Measurements from ENCODE around the gene PLA2G7.

DNA sequence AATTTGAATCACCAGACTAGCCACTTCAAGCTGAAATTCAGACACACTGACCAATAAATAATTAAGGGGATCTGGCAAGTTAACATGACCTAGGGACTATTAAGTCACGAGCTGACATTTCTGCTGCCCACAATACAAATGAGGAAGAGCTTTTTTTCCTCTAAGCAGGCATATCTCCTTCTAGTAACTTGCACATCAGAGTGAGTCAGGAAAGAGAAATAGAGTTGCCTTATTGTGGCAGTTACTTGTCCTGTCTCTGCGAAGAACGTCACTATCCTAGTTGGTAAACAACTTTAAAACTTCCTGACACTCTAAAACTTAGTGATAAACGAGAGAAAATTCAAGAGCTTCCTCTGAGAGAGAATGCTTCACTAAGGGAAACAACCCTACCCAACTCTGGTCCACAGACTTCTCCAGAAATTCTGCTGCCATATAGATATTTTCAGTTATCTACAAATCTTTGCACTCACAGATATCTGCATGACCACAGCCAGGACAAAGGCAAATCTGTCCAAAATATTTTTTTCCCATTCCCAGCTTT, 4.2 kb downstream of the PLA2G7 start:
- no peak for TF ChIP-seq CTCF (conservative IDR thresholded peaks at IDR 0.05; ENCODE audit: low read depth, low read length)
- TF ChIP-seq EZH2 (IDR thresholded peaks at IDR 0.05; ENCODE audit: borderline replicate concordance, low read depth, low read length, poor library complexity, severe bottlenecking) = no peak

All from A673 (cell line).